CD4-positive, alpha-beta T cell treated with Interleukin-2 at 100 ng/mL for 4 hours (primary cell): Measurements from ENCODE around the gene GALNT2.

ENCODE experiments used
- DNase-seq: peaks from one replicate; pipeline ENCODE4 v3.0.0-alpha.2; 2020; ENCODE audit warnings: low spot score

Gene GALNT2

DNA sequence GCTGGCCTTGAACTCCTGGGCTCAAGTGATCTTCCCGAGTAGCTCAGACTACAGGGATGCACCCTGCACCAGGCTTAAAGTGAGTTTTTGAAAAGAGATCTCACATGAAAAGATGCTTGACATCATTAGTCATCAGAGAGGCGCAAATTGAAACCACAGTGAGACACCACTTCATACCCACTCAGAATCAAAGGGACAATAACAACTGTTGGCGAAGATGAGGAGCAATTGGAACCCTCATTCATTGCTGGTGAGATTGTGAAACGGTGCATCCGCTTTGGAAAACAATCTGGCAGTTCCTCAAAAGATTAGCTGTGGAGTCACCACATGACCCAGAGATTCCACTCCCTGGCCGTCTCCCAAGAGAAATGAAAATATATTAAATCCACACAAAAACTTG lies 236.8 kb downstream of the GALNT2 start:
- DNase-seq: no peak

- DNase-seq: no peak
Observed at GRCh38 chr1:230306169-230306568, 239.1 kb downstream of the GALNT2 start.

DNA sequence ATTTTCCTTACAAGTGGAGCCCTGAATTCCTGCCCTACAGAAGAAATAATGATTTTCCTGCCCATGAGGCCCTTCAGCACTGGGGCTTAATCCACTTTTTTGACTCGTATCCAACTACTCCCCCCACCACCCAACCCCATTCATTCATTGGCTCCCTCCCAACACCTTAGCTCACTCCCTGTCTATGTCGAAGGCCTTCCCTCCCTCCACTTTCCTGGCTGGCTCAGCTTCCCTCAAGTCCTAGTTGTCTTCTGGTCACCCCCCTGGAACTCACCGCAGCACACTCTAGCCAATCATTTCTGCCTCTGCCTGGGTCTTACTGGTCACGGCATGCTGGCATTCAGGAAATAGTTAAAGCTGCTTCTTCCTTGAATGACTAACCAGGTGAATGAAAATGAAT lies 240.2 kb downstream of the GALNT2 start:
- no peak for DNase-seq

DNA sequence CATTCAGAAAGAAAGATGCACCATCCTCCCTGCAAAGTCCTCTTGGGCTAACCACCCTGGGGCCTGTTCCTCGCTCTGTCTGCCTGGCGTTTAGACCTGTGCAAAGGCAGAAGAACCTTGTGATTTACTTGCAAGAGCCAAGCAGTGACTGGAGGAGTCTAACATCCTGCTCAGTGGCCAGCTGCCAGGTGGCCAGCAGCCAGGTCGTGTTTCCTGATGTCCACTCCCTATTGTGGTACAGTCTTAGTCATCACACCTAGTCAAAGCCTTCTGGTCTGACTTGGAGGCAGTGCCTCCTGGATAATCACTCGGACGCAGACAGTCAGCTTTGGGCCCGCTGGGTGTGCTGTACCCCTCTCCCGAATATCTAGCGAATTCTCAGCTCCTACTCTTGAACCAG lies 241.0 kb downstream of the GALNT2 start:
- no peak for DNase-seq

- no peak for DNase-seq
Observed at GRCh38 chr1:230308821-230309220, 241.8 kb downstream of the GALNT2 start.

DNA sequence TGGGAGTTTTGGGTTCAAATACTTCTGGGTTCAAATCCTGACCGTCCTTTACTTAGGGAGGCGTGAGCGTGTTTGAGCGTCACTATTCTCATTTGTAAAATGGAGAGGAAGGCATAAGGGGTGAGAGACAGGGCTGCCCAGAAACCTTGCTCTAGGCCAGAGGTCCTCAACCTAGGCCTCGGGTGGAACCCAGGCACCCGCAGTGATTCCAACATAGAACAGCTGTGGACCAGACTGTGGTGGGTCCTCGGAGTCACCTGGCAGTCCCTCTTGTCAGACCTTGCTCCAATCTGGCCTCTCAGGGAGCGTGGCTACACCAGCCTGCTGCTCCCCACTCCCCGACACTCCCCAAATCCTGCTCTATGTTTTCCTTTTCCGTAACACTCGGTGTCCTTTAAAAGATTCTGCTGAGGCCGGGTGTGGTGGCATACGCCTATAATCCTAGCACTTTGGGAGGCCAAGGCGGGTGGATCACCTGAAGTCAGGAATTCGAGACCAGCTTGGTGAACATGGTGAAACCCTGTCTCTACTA lies 242.7 kb downstream of the GALNT2 start:
- no peak for DNase-seq

GRCh38 chr1:230310381-230311163 lies 243.5 kb downstream of the GALNT2 start:
- DNase-seq: peak; percentile 61

DNA sequence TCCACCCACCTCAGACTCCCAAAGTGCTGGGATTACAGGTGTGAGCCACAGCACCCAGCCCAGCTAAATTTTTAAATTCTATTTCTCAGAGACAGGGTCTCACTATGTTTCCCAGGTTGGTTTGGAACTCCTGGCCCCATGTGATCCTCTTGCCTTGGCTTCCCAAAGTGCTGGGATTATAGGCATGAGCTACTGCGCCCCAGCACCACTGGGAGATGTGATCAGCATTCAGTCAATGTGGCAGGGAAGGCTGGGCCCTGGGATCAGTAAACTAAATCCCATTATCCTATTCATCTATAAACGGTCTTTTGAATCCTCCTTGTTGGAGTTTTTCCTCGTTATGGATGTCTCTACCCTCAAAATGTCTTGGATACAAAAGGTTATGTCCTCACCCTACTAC lies 245.6 kb downstream of the GALNT2 start:
- DNase-seq: no peak

- no peak for DNase-seq
Observed at GRCh38 chr1:230313453-230314141, 246.6 kb downstream of the GALNT2 start.

DNA sequence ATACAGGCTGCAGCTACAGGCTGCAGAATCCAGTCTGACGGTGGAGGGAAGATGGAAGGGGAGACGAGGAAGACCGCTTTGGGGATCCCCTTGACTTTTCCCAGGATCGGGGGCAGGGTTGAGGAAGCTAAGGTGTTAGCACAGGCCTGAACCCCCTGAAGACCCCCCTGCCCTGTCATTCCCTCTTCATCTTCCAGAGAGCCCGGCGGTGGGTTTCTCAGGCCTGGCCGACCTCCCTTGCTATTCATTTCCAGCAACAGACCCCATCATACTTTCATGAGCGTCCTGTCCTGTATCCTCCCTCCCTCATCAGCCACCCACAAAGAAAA lies 247.1 kb downstream of the GALNT2 start:
- no peak for DNase-seq

GRCh38 chr1:230315099-230315498 lies 248.1 kb downstream of the GALNT2 start:
- no peak for DNase-seq

DNA sequence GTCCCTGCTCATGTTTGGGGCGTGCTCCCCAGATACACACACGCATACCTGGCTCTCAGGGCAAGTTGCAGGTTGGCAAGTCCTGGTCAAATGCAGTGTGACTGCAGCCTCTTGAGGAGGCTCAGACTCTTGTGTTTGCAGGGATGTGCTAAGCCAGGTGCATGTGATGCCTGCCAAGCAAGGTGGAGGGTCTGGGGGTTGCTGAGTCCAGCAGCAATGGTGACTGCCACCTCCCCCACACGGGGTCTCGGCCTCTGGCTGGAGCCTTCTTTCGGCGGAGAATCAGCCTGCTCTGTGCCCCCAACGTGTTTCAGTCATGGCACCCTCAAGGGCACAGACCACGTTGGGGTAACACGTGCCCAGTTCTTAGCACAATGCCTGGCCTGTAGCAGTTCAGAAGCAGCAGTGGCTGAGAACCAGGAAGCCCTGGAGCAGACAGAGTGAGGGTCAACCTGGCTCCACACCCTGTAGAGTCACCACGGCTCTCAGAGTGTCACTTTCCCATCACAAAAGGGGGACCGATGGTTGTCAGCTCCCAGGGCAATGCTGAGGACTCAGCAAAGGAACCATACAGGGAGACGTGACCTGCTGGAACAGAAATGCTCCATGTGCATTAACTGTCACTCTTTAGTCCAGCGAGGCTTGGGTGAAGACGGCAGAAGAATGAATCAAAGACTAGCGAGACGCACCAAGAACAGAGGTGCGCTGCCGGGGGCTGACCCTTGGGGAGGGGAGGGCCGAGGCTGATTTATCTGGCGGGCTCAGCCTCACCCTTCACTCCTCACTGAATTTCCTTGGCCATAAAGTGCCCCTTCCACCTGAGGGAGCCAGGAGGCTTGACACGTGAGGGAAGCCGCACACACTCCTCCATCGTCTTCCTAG lies 250.1 kb downstream of the GALNT2 start:
- DNase-seq: no peak

DNA sequence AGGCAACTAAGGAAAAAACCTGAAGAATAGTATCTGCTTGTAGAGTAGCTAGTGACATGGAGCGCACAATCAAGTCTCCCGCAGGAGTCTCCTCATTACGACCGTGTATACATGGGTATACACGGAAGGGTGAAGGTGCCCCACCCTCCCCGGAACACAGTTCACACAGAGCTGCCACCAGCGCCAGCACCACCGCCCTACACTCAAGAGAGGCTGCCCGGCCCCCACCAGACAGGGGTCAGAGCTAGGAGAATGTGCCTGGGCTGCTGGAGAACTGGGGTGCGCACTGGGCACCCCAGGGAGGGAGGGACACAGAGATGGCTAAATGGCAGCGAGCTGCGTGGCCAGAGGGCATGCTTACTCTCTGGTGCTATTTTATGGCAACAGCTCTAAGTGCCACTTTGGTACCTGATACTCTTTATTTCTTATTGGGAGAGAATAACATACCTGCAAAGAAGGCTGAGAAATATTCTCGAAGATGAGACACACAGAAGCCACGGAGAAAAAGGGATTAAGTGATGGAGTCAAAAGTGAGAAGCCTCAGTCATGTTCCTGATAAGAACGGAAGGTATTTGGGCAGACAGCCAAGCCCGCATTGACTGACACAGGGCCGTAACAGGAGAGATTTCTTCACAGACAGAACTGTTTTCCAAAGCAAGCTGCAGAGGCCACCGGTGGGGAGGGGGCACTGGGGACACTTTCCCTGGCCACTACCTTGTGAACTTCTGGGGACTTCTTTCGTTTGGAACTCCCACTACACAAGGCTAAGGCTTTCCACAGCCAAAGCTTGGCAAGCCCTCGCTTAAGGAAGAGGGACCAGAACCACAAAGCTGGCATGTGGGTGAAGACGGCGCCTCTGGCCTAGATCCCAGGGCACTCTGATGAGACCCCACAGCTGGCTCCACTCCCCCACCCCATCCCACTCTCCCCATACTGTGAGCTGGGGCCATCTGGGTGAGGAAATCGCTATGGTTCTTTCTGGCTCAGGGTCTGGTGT lies 251.1 kb downstream of the GALNT2 start:
- DNase-seq: no peak

DNA sequence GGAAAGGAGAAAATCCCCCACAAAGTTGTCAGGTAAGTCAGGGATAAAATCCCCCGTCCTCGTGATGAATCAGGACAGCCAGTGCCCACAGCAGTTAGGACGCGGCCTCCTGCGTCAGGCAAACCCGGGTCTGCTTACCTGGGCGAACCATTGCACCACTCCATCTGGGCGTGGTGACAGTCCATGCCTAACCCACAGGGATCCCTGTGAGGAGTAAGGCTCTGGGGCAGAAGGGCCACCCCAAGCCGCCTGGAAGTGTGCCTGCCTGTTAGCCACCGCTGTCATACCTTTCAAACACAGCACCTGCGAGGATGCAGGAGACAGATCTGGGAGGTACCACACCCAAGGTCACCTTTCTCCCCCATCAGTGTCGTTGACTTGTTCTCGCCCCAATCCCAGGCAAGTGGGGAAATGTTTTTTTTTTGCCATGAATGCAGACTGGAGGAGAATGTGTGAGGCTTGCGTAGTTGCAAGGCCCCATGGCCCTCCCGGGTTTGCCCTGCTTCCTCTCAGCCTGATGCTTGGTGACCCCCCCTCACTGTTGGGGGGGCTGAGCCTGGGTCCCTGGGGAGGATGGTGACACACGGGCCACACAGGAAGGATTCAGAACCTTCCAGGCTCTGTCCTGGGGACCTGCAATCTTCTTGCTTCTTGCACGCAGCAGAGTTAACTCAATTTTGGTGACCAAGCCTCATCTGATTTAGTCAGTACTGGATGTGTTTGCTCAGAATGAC lies 252.1 kb downstream of the GALNT2 start:
- DNase-seq: no peak

DNA sequence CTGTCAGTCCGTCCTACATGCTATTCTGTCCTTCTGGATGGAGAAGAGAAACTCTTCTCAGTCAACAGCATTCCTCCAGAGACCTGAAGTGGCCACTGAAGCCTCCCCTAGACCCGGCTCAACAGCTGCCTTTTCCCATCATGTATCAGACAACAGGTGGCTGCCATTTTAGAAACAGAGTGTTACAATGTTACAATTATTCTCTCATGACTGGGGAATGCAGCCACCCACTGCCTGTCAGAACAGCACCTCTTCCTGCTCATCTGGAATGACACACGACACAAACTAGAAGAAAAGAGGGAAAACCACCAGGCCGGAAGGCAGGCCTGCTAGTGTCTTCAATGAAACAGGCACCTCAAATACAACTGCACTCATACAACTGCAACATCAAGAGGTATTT lies 253.8 kb downstream of the GALNT2 start:
- no peak for DNase-seq

- DNase-seq: no peak
Observed at GRCh38 chr1:230321341-230321740, 254.3 kb downstream of the GALNT2 start.

DNA sequence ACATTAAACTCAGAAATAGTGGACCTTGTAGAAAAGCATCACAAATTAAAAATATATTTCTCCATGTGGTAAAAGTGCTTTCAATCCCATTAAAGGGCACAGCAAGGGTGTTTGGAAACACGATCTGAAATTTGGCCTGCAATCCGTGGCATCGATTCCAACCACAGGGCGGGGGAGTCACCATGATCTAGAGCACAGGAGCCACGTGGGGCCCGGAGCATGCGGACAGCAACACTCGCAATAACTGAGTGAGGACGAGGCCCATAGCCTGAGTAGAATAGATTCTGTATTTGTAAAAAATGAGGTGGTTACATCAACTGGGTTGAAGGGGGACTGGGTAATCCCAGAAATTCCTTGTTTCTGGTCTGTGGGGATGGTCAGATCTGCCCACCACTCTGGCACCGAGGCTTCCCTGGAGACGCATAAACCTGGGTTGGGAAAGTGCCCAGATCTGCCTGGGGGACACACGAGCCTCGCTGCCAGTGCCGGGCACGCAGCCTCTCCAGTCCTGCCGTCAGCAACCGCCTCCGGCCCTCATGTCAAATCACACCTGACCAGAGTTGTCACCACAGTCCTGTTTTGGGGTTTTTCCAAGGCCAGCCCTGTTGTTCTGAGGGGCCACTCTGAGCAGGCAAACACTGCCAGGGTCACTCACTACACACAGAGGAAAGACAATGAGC lies 254.8 kb downstream of the GALNT2 start:
- no peak for DNase-seq

DNA sequence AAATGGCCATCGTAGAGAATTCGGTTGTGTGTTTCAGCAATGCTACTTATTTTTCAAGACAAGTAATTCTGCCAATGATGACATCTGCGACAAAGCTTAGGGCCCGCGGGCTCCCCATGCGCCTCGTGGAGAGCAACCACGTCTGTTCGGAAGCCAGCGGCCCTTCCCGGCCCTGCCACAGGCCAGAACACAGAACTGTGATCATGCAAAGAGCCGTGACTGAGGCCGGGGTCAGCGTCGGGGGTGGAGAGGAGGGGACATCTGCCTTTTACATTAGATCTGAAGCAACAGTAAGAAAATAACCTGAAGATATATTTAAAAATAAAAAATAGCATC lies 255.4 kb downstream of the GALNT2 start:
- no peak for DNase-seq

DNA sequence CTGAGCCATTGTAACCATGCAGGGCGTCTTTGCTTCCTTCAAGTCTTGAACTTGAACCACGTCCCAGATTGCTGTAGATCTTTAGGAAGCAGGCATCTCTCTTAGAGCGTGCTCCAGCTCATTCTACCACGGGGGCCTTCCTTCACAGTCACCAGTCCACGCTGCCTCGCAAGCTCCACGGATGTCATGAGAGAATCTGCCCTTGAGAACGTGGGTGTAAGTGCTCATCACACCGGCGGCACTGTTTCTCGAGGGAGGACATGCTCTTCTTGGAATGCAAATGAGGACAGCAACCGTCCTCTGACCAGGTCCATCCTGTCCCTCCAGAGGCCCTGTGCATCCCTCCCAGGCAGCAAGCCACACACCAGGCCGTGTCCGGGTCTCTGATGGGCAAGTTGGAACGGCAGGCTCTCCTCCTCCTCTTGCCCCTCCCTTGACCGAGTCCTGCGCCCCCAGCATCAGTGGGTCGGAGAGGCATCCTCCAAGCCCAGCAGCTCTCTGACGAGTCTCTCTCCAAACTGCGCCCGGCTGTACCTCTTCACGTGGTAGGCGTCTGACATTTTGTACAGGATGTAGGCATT lies 256.0 kb downstream of the GALNT2 start:
- no peak for DNase-seq

- DNase-seq: no peak
Observed at GRCh38 chr1:230323686-230324085, 256.6 kb downstream of the GALNT2 start.
